IMR-90 (cell line): ENCODE measurements around the gene SEMA3C.

Experiments
- CEBPB ChIP-seq: IDR thresholded peaks from 2 replicates; pipeline ENCODE4 v1.6.1; 2012; ENCODE audit warnings: low read depth, low read length, improper control_type of control experiment
- CTCF ChIP-seq: conservative IDR thresholded peaks from 2 replicates; pipeline ENCODE4 v1.5.1; 2012; ENCODE audit warnings: mild to moderate bottlenecking, low read depth, low read length, improper control_type of control experiment
- ELK1 ChIP-seq: fragments of 150-350 bp; IDR thresholded peaks from 2 replicates; pipeline ENCODE4 v1.6.1; 2016; ENCODE audit warnings: low read depth, mild to moderate bottlenecking, low read length, moderate library complexity, borderline replicate concordance
- MAFK ChIP-seq: IDR thresholded peaks from 2 replicates; pipeline ENCODE4 v1.6.1; 2012; ENCODE audit warnings: low read depth, low read length, improper control_type of control experiment
- MXI1 ChIP-seq: IDR thresholded peaks from 2 replicates; pipeline ENCODE4 v1.6.1; 2012; ENCODE audit warnings: low read depth, mild to moderate bottlenecking, low read length, moderate library complexity, borderline replicate concordance
- POLR2A ChIP-seq: IDR thresholded peaks from 2 replicates; pipeline ENCODE4 v1.6.1; 2012; ENCODE audit warnings: mild to moderate bottlenecking, low read depth, low read length
- RAD21 ChIP-seq: IDR thresholded peaks from 2 replicates; pipeline ENCODE4 v1.6.1; 2012; ENCODE audit warnings: low read length, improper control_type of control experiment
- RFX5 ChIP-seq: IDR thresholded peaks from 2 replicates; pipeline ENCODE4 v1.8.0; 2012; ENCODE audit warnings: low read depth, mild to moderate bottlenecking, low read length, moderate library complexity
- SMC3 ChIP-seq: fragments of 150-350 bp; IDR thresholded peaks from 2 replicates; pipeline ENCODE4 v1.6.1; 2016; ENCODE audit warnings: low read depth, mild to moderate bottlenecking, antibody characterized with exemption, low read length, moderate library complexity

- no peak for TF ChIP-seq CTCF
- TF ChIP-seq MXI1 = no peak
- TF ChIP-seq POLR2A = no peak
- TF ChIP-seq CEBPB = no peak
- TF ChIP-seq SMC3 = no peak
- TF ChIP-seq MAFK = no peak
- no peak for TF ChIP-seq RAD21
- TF ChIP-seq RFX5 = no peak
- no peak for TF ChIP-seq ELK1
Measured at GRCh38 chr7:80775482-80775881, 143.4 kb downstream of the SEMA3C start.
